Liver (tissue), 3 donors: Measurements from ENCODE around the gene PCDHA4.

ENCODE experiments used
- CTCF ChIP-seq: fragments of 150-350 bp; IDR thresholded peaks from 2 replicates; pipeline ENCODE4 v1.5.1; 2017; ENCODE audit warnings: improper control_type of control experiment, low read depth, low read length; ENCODE audit not compliant: missing input control
- EGR1 ChIP-seq, 2 donors: IDR thresholded peaks; 2 replicates each; pipeline ENCODE4 v1.6.1; 2016 to 2018; ENCODE audit warnings: antibody characterized with exemption in 2 of 2, low read depth in 2 of 2
- FOXA1 ChIP-seq: IDR thresholded peaks from 2 replicates; pipeline ENCODE4 v1.6.1; 2016; ENCODE audit warnings: antibody characterized with exemption
- FOXA2 ChIP-seq: IDR thresholded peaks from 2 replicates; pipeline ENCODE4 v1.6.1; 2016; ENCODE audit warnings: antibody characterized with exemption
- HNF4G ChIP-seq: IDR thresholded peaks from 2 replicates; pipeline ENCODE4 v1.6.1; 2016; ENCODE audit warnings: antibody characterized with exemption
- RAD21 ChIP-seq, 2 donors: IDR thresholded peaks; 2 replicates each; pipeline ENCODE4 v1.6.1; 2016; ENCODE audit warnings: antibody characterized with exemption in 2 of 2, mild to moderate bottlenecking in 2 of 2
- SP1 ChIP-seq: IDR thresholded peaks from 2 replicates; pipeline ENCODE4 v1.6.1; 2018; ENCODE audit warnings: antibody characterized with exemption, mild to moderate bottlenecking
- TAF1 ChIP-seq: conservative IDR thresholded peaks from 2 replicates; pipeline ENCODE4 v1.6.1; 2016; ENCODE audit warnings: antibody characterized with exemption, mild to moderate bottlenecking
- YY1 ChIP-seq: IDR thresholded peaks from 2 replicates; pipeline ENCODE4 v1.6.1; 2016; ENCODE audit warnings: antibody characterized with exemption, mild to moderate bottlenecking
- TF ChIP-seq, protein P1 (sequence below): IDR thresholded peaks from 2 replicates; pipeline ENCODE4 v1.6.1; 2016; ENCODE audit warnings: antibody characterized with exemption, mild to moderate bottlenecking
- TF ChIP-seq, protein P2 (sequence below): IDR thresholded peaks from 2 replicates; pipeline ENCODE4 v1.6.1; 2016; ENCODE audit warnings: antibody characterized with exemption
- TF ChIP-seq, protein P3 (sequence below): IDR thresholded peaks from 2 replicates; pipeline ENCODE4 v1.6.1; 2016; ENCODE audit warnings: antibody characterized with exemption
- TF ChIP-seq, protein P4 (sequence below): IDR thresholded peaks from 2 replicates; pipeline ENCODE4 v1.6.1; 2016; ENCODE audit warnings: antibody characterized with exemption
- donor health status: healthy.
- donor health status: healthy.

DNA sequence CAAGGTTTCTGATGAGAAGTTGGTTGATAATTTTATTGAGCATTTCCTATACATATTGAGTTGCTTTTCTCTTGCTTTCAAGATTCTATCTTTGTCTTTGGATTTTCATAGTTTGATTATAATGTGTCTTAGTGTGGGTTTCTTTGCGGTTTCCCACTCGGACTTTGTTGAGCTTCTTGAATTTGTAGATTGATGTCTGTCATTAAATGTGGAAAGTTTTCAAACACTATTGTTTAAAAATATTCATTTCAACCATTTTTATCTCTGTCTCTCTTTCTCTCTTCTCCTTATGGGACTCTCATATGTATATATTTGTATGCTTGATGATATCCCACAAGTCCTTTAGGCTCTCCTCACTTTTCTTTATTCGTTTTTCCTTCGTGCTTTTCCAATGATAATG is 39.4 kb upstream of the PCDHA4 start:
- TF ChIP-seq CTCF (no peak), SP1 (no peak), TAF1 (no peak), FOXA1 (no peak), EGR1 (IDR thresholded peaks at IDR 0.05; ENCODE audit: low read depth in 2 of 2) (no peak), HNF4G (no peak), YY1 (no peak), RAD21 (IDR thresholded peaks at IDR 0.05) (no peak), FOXA2 (no peak)
- TF ChIP-seq, protein P1, sequence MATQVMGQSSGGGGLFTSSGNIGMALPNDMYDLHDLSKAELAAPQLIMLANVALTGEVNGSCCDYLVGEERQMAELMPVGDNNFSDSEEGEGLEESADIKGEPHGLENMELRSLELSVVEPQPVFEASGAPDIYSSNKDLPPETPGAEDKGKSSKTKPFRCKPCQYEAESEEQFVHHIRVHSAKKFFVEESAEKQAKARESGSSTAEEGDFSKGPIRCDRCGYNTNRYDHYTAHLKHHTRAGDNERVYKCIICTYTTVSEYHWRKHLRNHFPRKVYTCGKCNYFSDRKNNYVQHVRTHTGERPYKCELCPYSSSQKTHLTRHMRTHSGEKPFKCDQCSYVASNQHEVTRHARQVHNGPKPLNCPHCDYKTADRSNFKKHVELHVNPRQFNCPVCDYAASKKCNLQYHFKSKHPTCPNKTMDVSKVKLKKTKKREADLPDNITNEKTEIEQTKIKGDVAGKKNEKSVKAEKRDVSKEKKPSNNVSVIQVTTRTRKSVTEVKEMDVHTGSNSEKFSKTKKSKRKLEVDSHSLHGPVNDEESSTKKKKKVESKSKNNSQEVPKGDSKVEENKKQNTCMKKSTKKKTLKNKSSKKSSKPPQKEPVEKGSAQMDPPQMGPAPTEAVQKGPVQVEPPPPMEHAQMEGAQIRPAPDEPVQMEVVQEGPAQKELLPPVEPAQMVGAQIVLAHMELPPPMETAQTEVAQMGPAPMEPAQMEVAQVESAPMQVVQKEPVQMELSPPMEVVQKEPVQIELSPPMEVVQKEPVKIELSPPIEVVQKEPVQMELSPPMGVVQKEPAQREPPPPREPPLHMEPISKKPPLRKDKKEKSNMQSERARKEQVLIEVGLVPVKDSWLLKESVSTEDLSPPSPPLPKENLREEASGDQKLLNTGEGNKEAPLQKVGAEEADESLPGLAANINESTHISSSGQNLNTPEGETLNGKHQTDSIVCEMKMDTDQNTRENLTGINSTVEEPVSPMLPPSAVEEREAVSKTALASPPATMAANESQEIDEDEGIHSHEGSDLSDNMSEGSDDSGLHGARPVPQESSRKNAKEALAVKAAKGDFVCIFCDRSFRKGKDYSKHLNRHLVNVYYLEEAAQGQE, result no peak
- TF ChIP-seq, protein P2, sequence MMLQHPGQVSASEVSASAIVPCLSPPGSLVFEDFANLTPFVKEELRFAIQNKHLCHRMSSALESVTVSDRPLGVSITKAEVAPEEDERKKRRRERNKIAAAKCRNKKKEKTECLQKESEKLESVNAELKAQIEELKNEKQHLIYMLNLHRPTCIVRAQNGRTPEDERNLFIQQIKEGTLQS, result no peak
- TF ChIP-seq, protein P3, sequence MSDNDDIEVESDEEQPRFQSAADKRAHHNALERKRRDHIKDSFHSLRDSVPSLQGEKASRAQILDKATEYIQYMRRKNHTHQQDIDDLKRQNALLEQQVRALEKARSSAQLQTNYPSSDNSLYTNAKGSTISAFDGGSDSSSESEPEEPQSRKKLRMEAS, result no peak
- TF ChIP-seq, protein P4, sequence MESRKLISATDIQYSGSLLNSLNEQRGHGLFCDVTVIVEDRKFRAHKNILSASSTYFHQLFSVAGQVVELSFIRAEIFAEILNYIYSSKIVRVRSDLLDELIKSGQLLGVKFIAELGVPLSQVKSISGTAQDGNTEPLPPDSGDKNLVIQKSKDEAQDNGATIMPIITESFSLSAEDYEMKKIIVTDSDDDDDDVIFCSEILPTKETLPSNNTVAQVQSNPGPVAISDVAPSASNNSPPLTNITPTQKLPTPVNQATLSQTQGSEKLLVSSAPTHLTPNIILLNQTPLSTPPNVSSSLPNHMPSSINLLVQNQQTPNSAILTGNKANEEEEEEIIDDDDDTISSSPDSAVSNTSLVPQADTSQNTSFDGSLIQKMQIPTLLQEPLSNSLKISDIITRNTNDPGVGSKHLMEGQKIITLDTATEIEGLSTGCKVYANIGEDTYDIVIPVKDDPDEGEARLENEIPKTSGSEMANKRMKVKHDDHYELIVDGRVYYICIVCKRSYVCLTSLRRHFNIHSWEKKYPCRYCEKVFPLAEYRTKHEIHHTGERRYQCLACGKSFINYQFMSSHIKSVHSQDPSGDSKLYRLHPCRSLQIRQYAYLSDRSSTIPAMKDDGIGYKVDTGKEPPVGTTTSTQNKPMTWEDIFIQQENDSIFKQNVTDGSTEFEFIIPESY, result no peak
